Subcutaneous abdominal adipose tissue (tissue), 5 donors: ENCODE measurements around the gene PCDH18.

Source experiments
- H3K27ac ChIP-seq: one replicate; pipeline ENCODE4 v1.7.0; 2013; ENCODE audit warnings: low read depth, mild to moderate bottlenecking, inconsistent platforms, low read length, moderate library complexity
- H3K27me3 ChIP-seq, 5 donors: one replicate each; pipeline ENCODE4 v1.7.0; 2013; ENCODE audit warnings: low read length in 5 of 5, inconsistent platforms in 1 of 5; ENCODE audit not compliant: control insufficient read depth in 5 of 5, insufficient read depth in 4 of 5
- H3K36me3 ChIP-seq, 5 donors: one replicate each; pipeline ENCODE4 v1.7.0; 2013; ENCODE audit warnings: low read length in 5 of 5; ENCODE audit not compliant: control insufficient read depth in 5 of 5, insufficient read depth in 5 of 5
- H3K4me1 ChIP-seq, 5 donors: one replicate each; pipeline ENCODE4 v1.7.0; 2013; ENCODE audit warnings: low read length in 5 of 5, mild to moderate bottlenecking in 3 of 5, moderate library complexity in 1 of 5; ENCODE audit not compliant: control insufficient read depth in 5 of 5, insufficient read depth in 5 of 5
- H3K4me3 ChIP-seq, 5 donors: one replicate each; pipeline ENCODE4 v1.7.0; 2013; ENCODE audit warnings: low read length in 5 of 5, low read depth in 1 of 5
- H3K9ac ChIP-seq, 5 donors: one replicate each; pipeline ENCODE4 v1.7.0; 2013; ENCODE audit warnings: low read length in 5 of 5, mild to moderate bottlenecking in 4 of 5, moderate library complexity in 3 of 5
- H3K9me3 ChIP-seq, 5 donors: one replicate each; pipeline ENCODE4 v1.7.0; 2013; ENCODE audit warnings: low read length in 5 of 5; ENCODE audit not compliant: control insufficient read depth in 5 of 5
- donor health status: healthy.
- donor health status: healthy.
- donor health status: healthy.
- donor health status: healthy.
- donor health status: healthy.

Gene PCDH18

GRCh38 chr4:137474711-137475301 lies 57.5 kb downstream of the PCDH18 start:
- no peak overlapping the region for H3K27ac ChIP-seq

GRCh38 chr4:137471895-137472294 lies 60.4 kb downstream of the PCDH18 start:
- H3K4me1 ChIP-seq: no peaks in the 10 kb centered on the region
- H3K27ac ChIP-seq: no peak overlapping the region
- H3K9me3 ChIP-seq: peaks cover 0 to 4% (median 0%) of the 10 kb centered on the region in 5 donors
- H3K36me3 ChIP-seq: no peaks in the 10 kb centered on the region
- H3K9ac ChIP-seq: no peak overlapping the region
- H3K27me3 ChIP-seq: no peaks in the 10 kb centered on the region
- H3K4me3 ChIP-seq: no peak overlapping the region

More at GRCh38 chr4:137474711-137475301, 57.5 kb downstream of the PCDH18 start:
- Histone ChIP-seq H3K36me3 (no peaks in the 10 kb centered on the region), H3K27me3 (no peaks in the 10 kb centered on the region), H3K4me3 (no peak overlapping the region), H3K9ac (no peak overlapping the region), H3K4me1 (no peaks in the 10 kb centered on the region), H3K9me3 (no peaks in the 10 kb centered on the region)

GRCh38 chr4:137471461-137471860 lies 60.8 kb downstream of the PCDH18 start:
- H3K27me3 ChIP-seq: no peaks in the 10 kb centered on the region
- no peaks in the 10 kb centered on the region for H3K36me3 ChIP-seq
- H3K4me3 ChIP-seq: no peak overlapping the region
- H3K27ac ChIP-seq: no peak overlapping the region
- no peaks in the 10 kb centered on the region for H3K4me1 ChIP-seq
- H3K9ac ChIP-seq: no peak overlapping the region
- peaks cover 0 to 4% (median 0%) of the 10 kb centered on the region in 5 donors for H3K9me3 ChIP-seq

- Histone ChIP-seq H3K4me1 (no peaks in the 10 kb centered on the region), H3K9me3 (peaks cover 0 to 4% (median 0%) of the 10 kb centered on the region in 5 donors), H3K27ac (no peak overlapping the region), H3K27me3 (no peaks in the 10 kb centered on the region), H3K4me3 (no peak overlapping the region), H3K36me3 (no peaks in the 10 kb centered on the region), H3K9ac (no peak overlapping the region)
Measured at GRCh38 chr4:137470806-137471205, 61.5 kb downstream of the PCDH18 start.
